HG03558 (cell line): ENCODE results near the gene HSD17B1.
"Not testable (repeated sequence)": the region's sequence is repeated elsewhere in the genome, so short reads cannot be mapped to it uniquely, and the experiment has no call there.

ENCODE experiments used
- ATAC-seq: cut with Tn5 transposase; IDR thresholded peaks from one replicate; pipeline ENCODE4 v1.9.1; 2021; ENCODE audit warnings: moderate number of reproducible peaks; ENCODE audit not compliant: unreplicated experiment; ENCODE audit errors: extremely low read depth

Gene HSD17B1

GRCh38 chr17:42522798-42523278 is 29.9 kb upstream of the HSD17B1 start:
- no peak for ATAC-seq

GRCh38 chr17:42525221-42525620 is 27.5 kb upstream of the HSD17B1 start:
- no peak for ATAC-seq

- ATAC-seq, result no peak
Measured at GRCh38 chr17:42526031-42526444, 26.7 kb upstream of the HSD17B1 start.

- no peak for ATAC-seq
Measured at GRCh38 chr17:42527932-42528331, 24.8 kb upstream of the HSD17B1 start.

GRCh38 chr17:42529061-42529460 is 23.7 kb upstream of the HSD17B1 start:
- ATAC-seq, result no peak

- ATAC-seq, result no peak
Measured at GRCh38 chr17:42530952-42531454, 21.7 kb upstream of the HSD17B1 start.

- no peak for ATAC-seq
Measured at GRCh38 chr17:42531455-42532354, 21.0 kb upstream of the HSD17B1 start.

- no peak for ATAC-seq
Measured at GRCh38 chr17:42535155-42536047, 17.3 kb upstream of the HSD17B1 start.

GRCh38 chr17:42536048-42536371 is 16.7 kb upstream of the HSD17B1 start, which contains the start of gene NAGLU:
TSS of gene NAGLU (plus strand) at chr17:42536241. CDS start at chr17:42536273, 32 bp downstream.
- ATAC-seq, result peak; percentile 58

GRCh38 chr17:42536372-42537155 is 16.2 kb upstream of the HSD17B1 start:
- ATAC-seq, result peak; percentile 17

GRCh38 chr17:42537156-42537805 is 15.4 kb upstream of the HSD17B1 start:
- no peak for ATAC-seq

GRCh38 chr17:42537826-42538451 is 14.8 kb upstream of the HSD17B1 start:
- no peak for ATAC-seq

- ATAC-seq, result no peak
Measured at GRCh38 chr17:42538482-42538881, 14.2 kb upstream of the HSD17B1 start.

- ATAC-seq, result not testable (repeated sequence)
Measured at GRCh38 chr17:42540558-42540957, 12.2 kb upstream of the HSD17B1 start.

GRCh38 chr17:42541041-42541833 is 11.5 kb upstream of the HSD17B1 start:
- ATAC-seq, result no peak

GRCh38 chr17:42543190-42544079 is 9.3 kb upstream of the HSD17B1 start:
- ATAC-seq, result no peak

- ATAC-seq, result no peak
Measured at GRCh38 chr17:42544874-42545283, 7.8 kb upstream of the HSD17B1 start.
